Measurements from ENCODE around the gene NFATC1.
"Not testable (repeated sequence)": the region's sequence is repeated elsewhere in the genome, so short reads cannot be mapped to it uniquely, and the experiment has no call there.

Gene NFATC1

DNA sequence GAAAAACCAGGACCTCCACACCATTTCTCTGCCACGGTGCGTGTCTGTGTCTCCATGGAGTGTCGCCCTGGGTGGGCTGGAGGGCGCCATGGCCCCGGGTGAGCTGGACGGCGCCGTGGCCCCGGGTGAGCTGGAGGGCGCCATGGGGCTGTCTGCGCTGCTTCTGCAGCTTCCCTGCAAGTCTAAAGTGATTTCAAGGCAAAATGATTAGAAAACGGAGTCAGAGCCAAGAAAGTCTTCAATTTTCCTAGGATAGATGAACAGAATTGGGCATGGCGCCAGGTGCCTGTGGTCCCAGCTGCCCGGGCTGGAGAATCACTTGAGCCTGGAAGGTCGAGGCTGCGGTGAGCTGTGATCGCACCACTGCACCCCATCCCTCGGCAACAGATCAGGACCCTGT, 27.7 kb upstream of the NFATC1 start:
- Mint-ChIP-seq H3K4me3 (no peak overlapping the region), H3K9me3 (no peaks in the 10 kb centered on the region), H3K4me1 (ENCODE audit: low read depth) (peaks cover 6% of the 10 kb centered on the region), H3K27me3 (no peaks in the 10 kb centered on the region), H3K27ac (no peak overlapping the region), H3K36me3 (ENCODE audit: low read depth) (peaks cover 84% of the 10 kb centered on the region)
- intact Hi-C loops (cut with micrococcal nuclease), result no loop called here

DNA sequence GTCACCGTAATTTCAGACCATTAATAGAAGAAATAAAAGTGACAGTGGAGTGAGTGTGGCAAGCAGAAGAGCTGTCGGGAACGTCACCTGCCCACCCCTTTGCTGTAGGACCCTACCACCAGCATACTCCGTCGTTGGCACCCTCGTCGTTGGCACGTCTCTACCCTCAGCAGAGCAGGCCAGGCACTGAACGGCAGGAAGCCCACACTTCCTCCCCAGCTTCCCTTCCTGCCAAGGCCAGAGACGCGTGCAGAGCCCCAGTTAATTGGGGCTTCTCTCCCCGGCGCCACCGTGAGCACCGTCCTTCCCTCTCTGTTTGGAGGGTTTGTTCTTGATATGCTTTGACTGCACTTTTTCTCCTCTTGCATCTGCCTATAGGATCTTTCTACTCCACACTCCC, 27.0 kb upstream of the NFATC1 start:
- Mint-ChIP-seq H3K9me3 (no peaks in the 10 kb centered on the region), H3K36me3 (ENCODE audit: low read depth) (peaks cover 85% of the 10 kb centered on the region), H3K27me3 (no peaks in the 10 kb centered on the region), H3K27ac (no peak overlapping the region), H3K4me1 (ENCODE audit: low read depth) (peaks cover 6% of the 10 kb centered on the region), H3K4me3 (no peak overlapping the region)
- intact Hi-C loops (cut with micrococcal nuclease), result no loop called here

DNA sequence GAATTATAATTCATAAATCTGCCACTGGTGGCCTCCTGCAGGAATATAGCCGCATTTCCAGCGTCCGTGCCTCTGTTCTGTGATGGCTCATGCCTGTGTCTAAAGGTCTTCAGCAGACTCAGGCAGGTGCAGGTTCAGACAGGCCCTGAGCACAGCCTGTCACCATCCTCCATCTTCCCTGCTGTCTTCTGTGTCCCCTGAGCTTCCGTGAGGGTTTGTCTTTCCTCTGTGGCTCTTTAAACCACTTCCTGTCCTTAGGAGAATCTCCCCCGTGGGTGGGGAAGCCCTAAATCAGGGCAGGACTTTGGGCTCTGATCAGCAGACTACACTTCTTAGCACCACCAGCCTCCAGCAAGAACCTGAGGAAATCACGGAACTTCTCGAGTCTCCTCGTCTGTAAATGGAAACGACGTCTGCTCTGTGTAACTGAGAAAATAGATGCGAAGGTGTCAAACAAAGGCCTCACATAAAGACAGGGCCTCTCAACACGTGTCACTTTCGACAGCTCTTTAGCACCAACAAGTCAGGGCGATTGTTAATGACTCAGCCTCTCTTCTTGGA, 24.1 kb upstream of the NFATC1 start:
- intact Hi-C loops (cut with micrococcal nuclease), result no loop called here

DNA sequence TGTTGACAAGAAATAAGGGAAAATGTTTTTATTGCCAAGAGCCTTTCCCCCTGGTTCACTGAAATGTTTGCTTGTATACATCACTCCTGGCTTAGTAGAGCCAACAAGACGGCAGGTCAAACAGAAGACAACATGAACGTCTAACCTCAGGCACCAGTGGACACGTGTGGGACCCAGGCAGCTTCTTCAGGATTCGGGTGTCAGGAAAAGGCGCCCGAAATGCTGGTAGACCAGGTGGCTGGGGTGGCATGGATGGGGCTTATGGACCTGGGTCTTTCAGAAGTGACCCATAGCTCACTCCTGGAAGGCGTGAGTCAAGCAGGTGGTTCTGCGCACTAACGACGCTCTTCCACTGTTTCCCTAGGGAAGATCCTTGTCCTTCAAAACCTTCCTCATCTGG, 23.3 kb upstream of the NFATC1 start:
- intact Hi-C loops (cut with micrococcal nuclease), result no loop called here
- Mint-ChIP-seq H3K4me3 (no peak overlapping the region), H3K27me3 (no peaks in the 10 kb centered on the region), H3K9me3 (no peaks in the 10 kb centered on the region), H3K4me1 (ENCODE audit: low read depth) (peaks cover 5% of the 10 kb centered on the region), H3K27ac (no peak overlapping the region), H3K36me3 (ENCODE audit: low read depth) (peaks cover 80% of the 10 kb centered on the region)

More for the DNA sequence above, 24.1 kb upstream of the NFATC1 start:
- no peak overlapping the region for H3K27ac Mint-ChIP-seq
- peaks cover 76% of the 10 kb centered on the region for H3K36me3 Mint-ChIP-seq (ENCODE audit: low read depth)
- H3K9me3 Mint-ChIP-seq, result no peaks in the 10 kb centered on the region
- peaks cover 6% of the 10 kb centered on the region for H3K4me1 Mint-ChIP-seq (ENCODE audit: low read depth)
- no peak overlapping the region for H3K4me3 Mint-ChIP-seq
- H3K27me3 Mint-ChIP-seq, result no peaks in the 10 kb centered on the region

DNA sequence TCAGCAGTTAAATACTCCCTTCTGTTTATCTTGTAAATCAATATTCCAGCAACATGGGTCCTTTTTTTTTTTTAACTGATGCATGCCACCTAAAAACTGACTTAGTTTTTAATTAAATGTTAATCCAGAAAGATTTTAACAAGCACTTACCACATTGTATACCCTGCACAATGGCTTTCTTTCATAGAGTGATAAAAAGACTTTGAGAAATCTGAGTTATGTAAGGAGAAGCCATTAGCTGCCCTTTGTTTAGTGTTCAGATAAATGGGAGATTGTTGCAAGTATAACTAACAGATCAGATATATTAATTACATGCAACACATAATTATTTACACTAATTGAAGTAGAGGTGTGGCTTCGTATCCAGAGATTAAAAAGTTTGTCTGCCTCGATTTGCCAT, 22.7 kb upstream of the NFATC1 start:
- Mint-ChIP-seq H3K9me3 (no peaks in the 10 kb centered on the region), H3K27me3 (no peaks in the 10 kb centered on the region), H3K36me3 (ENCODE audit: low read depth) (peaks cover 81% of the 10 kb centered on the region), H3K27ac (no peak overlapping the region), H3K4me3 (no peak overlapping the region), H3K4me1 (ENCODE audit: low read depth) (no peaks in the 10 kb centered on the region)
- intact Hi-C loops (cut with micrococcal nuclease), result no loop called here

DNA sequence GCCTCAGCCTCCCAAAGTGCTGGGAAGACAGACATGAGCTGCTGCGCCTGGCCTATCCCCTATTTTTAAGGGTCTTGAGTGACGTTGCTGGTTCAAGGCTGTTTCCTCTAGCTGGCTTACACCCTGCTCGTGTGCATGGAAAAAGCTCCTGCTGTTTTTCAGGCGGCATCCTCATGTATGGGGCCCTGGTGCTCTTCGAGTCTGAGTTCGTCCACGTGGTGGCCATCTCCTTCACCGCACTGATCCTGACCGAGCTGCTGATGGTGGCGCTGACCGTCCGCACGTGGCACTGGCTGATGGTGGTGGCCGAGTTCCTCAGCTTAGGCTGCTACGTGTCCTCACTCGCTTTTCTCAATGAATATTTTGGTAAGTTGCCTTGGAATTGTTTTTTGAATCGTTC, 22.0 kb upstream of the NFATC1 start:
- intact Hi-C loops (cut with micrococcal nuclease), result no loop called here
- Mint-ChIP-seq H3K4me1 (ENCODE audit: low read depth) (no peaks in the 10 kb centered on the region), H3K36me3 (ENCODE audit: low read depth) (peaks cover 87% of the 10 kb centered on the region), H3K9me3 (no peaks in the 10 kb centered on the region), H3K27ac (no peak overlapping the region), H3K4me3 (no peak overlapping the region), H3K27me3 (peaks cover under 1% of the 10 kb centered on the region)

DNA sequence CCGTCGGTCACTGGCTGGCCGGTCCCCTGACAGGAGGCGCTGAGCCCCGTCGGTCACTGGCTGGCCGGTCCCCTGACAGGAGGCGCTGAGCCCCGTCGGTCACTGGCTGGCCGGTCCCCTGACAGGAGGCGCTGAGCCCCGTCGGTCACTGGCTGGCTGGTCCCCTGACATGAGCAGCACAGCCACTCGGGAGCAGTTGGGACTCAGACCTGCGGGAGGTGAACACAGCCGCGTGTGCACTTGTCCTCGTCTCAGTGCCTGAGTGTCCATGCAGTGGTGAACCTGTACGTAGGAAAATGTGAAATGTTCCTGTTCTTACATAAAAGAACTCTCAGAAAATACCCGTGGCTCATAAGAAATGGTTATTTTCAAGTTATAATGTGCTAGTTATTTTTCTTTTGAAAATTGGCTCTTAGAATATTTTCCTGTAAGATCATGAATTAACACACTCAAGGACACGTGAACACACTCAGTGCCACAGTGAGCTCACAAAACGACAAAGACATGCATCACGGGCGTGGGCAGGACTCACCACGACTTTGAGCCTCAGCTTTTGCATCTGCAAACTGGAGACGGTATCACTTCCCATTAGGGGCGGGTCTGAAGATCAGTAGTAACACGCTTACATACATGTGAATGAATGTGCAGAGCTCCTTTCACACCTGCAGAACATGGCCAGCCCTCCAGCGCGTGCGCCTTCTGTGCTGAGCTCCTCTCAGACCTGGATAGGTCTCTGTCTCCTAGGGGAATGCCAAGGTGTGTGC, 21.1 kb upstream of the NFATC1 start:
- Mint-ChIP-seq H3K27ac (no peak overlapping the region), H3K27me3 (peaks cover 2% of the 10 kb centered on the region), H3K4me3 (no peak overlapping the region), H3K36me3 (ENCODE audit: low read depth) (peaks cover 87% of the 10 kb centered on the region), H3K4me1 (ENCODE audit: low read depth) (no peaks in the 10 kb centered on the region), H3K9me3 (no peaks in the 10 kb centered on the region)
- intact Hi-C loops (cut with micrococcal nuclease), result loop anchor here (5.0 kb wide), 1 partner anchor 783 kb away; no protein-coding TSS in a partner anchor

DNA sequence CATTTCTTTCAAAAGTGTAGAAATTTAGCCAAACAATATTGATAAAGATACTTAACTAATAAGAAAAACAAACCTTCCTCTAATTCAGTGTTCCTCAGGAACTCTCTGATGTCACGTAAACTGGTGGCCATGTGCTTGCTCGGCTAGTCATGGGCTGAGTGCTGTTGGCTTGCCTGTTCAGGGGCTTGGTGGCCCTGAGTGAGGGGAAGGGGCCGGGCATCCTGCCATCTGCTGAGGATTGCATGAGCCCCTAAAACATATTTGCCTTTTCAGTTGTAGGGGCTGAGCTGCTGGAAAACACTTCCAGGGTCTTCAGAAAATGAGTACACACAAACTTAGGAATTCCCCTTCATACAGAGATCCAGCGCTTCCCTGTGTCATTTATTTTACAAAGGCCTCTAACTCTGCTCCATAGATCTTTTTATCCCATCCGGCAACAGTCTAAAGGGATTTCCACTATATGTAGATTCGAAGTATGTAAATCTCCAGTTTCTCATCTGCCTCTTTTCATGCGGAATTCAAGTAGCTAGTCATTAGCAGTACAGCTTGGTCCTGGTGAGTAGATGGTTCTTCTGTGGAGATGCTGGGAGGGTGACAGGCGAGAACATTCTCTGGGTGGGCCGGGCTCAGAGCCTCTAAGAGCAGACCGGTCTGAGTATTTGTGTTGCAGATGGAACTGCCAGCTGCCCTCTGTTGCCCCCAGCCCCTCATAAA, 20.1 kb upstream of the NFATC1 start:
- Mint-ChIP-seq H3K4me1 (ENCODE audit: low read depth) (no peaks in the 10 kb centered on the region), H3K27me3 (peaks cover 2% of the 10 kb centered on the region), H3K4me3 (no peak overlapping the region), H3K36me3 (ENCODE audit: low read depth) (peaks cover 85% of the 10 kb centered on the region), H3K9me3 (no peaks in the 10 kb centered on the region), H3K27ac (no peak overlapping the region)
- intact Hi-C loops (cut with micrococcal nuclease), result loop anchor here (5.0 kb wide), 1 partner anchor 782 kb away; no protein-coding TSS in a partner anchor

DNA sequence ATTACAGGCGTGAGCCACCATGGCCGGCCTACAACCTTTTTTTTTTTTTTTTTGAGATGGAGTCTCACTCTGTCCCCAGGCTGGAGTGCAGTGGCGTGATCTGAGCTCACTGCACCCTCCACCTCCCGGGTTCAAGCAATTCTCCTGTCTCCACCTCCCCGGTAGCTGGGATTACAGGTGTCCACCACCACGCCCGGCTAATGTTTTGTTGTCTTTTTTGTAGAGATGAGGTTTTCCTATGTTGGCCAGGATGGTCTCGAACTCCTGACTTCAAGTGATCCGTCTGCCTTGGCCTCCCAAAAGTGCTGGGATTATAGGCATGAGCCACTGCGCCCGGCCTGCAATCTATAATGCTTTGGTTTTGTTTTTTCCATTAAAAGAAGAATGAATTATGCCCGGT, 19.1 kb upstream of the NFATC1 start:
- not testable (repeated sequence) for H3K4me1 Mint-ChIP-seq (ENCODE audit: low read depth); H3K4me3 Mint-ChIP-seq; H3K27ac Mint-ChIP-seq; H3K27me3 Mint-ChIP-seq; H3K9me3 Mint-ChIP-seq
- H3K36me3 Mint-ChIP-seq (ENCODE audit: low read depth), result peaks cover 76% of the 10 kb centered on the region
- intact Hi-C loops (cut with micrococcal nuclease), result loop anchor here (5.0 kb wide), 1 partner anchor 781 kb away; no protein-coding TSS in a partner anchor

DNA sequence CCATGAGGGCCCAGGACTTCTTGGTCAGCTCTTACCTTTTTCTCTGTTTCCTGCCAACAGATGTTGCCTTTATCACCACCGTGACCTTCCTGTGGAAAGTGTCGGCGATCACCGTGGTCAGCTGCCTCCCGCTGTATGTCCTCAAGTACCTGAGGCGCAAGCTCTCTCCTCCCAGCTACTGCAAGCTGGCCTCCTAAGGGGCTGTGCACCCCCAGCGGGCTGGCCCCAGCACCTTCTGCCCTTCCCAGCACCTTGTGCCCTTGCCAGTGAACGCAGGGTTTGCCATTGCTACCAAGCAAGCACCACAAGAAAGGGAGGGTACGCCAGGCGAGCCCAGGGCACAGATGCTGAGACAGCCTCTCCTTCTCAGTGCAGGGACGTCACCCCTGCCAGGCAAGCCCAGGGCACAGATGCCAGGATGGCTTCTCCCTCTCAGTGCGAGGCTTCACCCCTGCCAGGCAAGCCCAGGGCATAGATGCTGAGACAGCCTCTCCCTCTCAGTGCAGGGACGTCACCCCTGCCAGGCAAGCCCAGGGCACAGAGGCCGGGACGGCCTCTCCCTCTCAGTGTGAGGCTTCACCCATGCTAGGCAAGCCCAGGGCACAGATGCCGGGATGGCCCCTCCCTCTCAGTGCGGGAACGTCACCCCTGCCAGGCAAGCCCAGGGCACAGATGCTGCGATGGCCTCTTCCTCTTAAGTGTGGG, 18.4 kb upstream of the NFATC1 start:
- intact Hi-C loops (cut with micrococcal nuclease), result loop anchor here (5.0 kb wide), 1 partner anchor 780 kb away; no protein-coding TSS in a partner anchor
- H3K9me3 Mint-ChIP-seq, result no peaks in the 10 kb centered on the region
- no peaks in the 10 kb centered on the region for H3K4me1 Mint-ChIP-seq (ENCODE audit: low read depth)
- no peak overlapping the region for H3K27ac Mint-ChIP-seq
- peaks cover 69% of the 10 kb centered on the region for H3K36me3 Mint-ChIP-seq (ENCODE audit: low read depth)
- H3K27me3 Mint-ChIP-seq, result peaks cover 2% of the 10 kb centered on the region
- no peak overlapping the region for H3K4me3 Mint-ChIP-seq

DNA sequence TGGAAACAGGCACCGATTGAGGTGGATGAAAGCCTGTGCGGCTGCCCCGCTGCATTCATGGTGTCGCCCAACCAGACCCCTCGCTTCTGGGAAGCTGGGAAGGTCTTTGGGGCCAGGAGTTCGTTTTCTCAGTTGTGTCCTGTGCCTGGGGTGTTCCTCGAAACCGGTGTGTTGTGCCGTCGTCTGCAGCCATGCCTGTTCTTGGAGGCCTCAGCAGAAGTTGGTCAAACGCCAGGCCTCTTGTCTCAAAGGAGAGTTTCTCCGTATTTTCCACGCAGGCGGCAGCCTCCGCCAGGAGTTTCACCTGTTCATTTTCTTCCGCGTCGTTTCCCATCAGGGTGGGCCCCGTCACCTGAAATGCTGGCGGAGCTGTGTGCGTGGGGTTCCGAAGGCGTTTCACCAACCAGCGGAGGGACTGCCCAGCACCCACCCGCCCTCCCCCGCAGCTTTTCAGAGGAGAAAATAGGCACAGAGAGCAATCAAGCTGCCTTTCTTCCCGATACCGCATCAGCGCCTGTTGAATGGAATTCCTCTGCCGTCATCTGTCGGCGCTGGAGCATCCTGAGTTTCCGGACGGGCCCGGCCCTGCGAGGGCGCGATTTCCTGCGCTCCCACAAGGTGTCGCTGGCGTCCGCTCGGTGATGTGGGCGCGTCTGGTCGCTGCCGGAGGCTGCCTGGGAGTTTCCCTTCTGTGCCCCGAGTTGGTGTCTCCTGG, 17.0 kb upstream of the NFATC1 start:
- intact Hi-C loops (cut with micrococcal nuclease), result loop anchor here (1.0 to 5.0 kb wide), 2 partner anchors 266 to 779 kb away; no protein-coding TSS in a partner anchor
- H3K27ac Mint-ChIP-seq, result no peak overlapping the region
- H3K4me3 Mint-ChIP-seq, result no peak overlapping the region
- peaks cover 58% of the 10 kb centered on the region for H3K36me3 Mint-ChIP-seq (ENCODE audit: low read depth)
- H3K4me1 Mint-ChIP-seq (ENCODE audit: low read depth), result peaks cover under 1% of the 10 kb centered on the region
- H3K27me3 Mint-ChIP-seq, result peaks cover 4% of the 10 kb centered on the region
- H3K9me3 Mint-ChIP-seq, result no peaks in the 10 kb centered on the region

DNA sequence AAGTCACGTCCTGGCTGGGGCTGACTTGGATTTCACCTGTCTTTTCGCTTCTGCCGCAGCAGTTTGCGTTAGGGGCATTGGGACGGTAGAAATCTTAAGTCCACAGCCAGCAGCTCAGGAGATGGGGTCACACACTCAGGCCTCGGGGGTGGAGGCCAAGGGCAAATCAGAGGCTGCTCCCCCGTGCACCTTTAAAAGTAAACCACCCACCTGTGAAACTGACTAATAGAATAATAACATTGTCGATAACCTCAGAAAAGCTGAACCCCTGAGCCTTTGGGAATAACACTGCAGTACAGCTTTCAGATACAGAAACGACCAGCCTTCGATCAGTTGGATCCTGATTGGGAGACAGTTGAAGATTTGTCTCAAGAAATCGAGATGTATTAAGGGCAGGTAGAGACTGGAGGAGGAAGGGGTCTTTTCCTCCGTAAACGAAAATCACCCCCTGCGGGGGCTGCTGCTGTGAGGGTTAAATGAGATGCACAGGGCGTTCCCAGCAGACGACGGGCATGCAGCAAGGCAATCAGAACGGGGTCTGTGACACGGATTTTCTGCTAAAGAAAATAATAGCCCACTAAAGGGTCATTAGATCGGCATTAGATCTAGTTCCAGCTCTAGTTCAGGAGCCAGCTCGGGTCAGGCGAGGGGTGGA, 16.4 kb upstream of the NFATC1 start:
- H3K4me3 Mint-ChIP-seq, result no peak overlapping the region
- peaks cover 52% of the 10 kb centered on the region for H3K36me3 Mint-ChIP-seq (ENCODE audit: low read depth)
- peaks cover 10% of the 10 kb centered on the region for H3K27me3 Mint-ChIP-seq
- H3K9me3 Mint-ChIP-seq, result no peaks in the 10 kb centered on the region
- intact Hi-C loops (cut with micrococcal nuclease), result loop anchor here (1.0 to 5.0 kb wide), 2 partner anchors 265 to 778 kb away; no protein-coding TSS in a partner anchor
- no peak overlapping the region for H3K27ac Mint-ChIP-seq
- peaks cover 8% of the 10 kb centered on the region for H3K4me1 Mint-ChIP-seq (ENCODE audit: low read depth)

All from dendritic cell treated with granulocyte-macrophage colony-stimulating factor and Interleukin-4, amounts not matched to agents 40 ng/mL and 50 ng/mL, for 4 days (primary cell).